H9 (cell line): ENCODE data around the gene GNAI1. TPM values are rescaled to one million over a fixed set of nuclear protein-coding genes. Genes with fewer than 3 reads are reported as not detected.

Experiments
- DNase-seq: peaks from one replicate; pipeline ENCODE4 v3.0.0-alpha.2; 2017
- H2AFZ ChIP-seq: one replicate; pipeline ENCODE4 v1.6.1; 2013; ENCODE audit warnings: mild to moderate bottlenecking, low read length, control low read depth, moderate library complexity
- H2AK5ac ChIP-seq: 2 replicates; pipeline ENCODE4 v1.6.1; 2013; ENCODE audit warnings: low read length, control low read depth, mixed read lengths; ENCODE audit not compliant: insufficient read length
- H2BK120ac ChIP-seq: one replicate; pipeline ENCODE4 v1.6.1; 2013; ENCODE audit warnings: low read depth, mild to moderate bottlenecking, low read length, control low read depth, inconsistent platforms; ENCODE audit not compliant: poor library complexity, severe bottlenecking
- H2BK12ac ChIP-seq: 2 replicates; pipeline ENCODE4 v1.6.1; 2013; ENCODE audit warnings: low read length, control low read depth, mixed read lengths, low read depth; ENCODE audit not compliant: insufficient read length
- H2BK15ac ChIP-seq: 2 replicates; pipeline ENCODE4 v1.6.1; 2013; ENCODE audit warnings: low read depth, low read length, control low read depth
- H2BK20ac ChIP-seq: one replicate; pipeline ENCODE4 v1.6.1; 2013; ENCODE audit warnings: low read depth, mild to moderate bottlenecking, low read length, control low read depth, inconsistent platforms; ENCODE audit not compliant: poor library complexity, severe bottlenecking
- H2BK5ac ChIP-seq: 2 replicates; pipeline ENCODE4 v1.6.1; 2013; ENCODE audit warnings: low read length, control low read depth, mixed read lengths; ENCODE audit not compliant: insufficient read length
- H3K14ac ChIP-seq: 2 replicates; pipeline ENCODE4 v1.6.1; 2013; ENCODE audit warnings: low read length, control low read depth; ENCODE audit not compliant: insufficient read depth
- H3K18ac ChIP-seq: 2 replicates; pipeline ENCODE4 v1.6.1; 2013; ENCODE audit warnings: low read depth, mild to moderate bottlenecking, mixed read lengths, low read length, control low read depth; ENCODE audit not compliant: insufficient read length
- H3K23ac ChIP-seq: 2 replicates; pipeline ENCODE4 v1.6.1; 2013; ENCODE audit warnings: low read length, control low read depth, mixed read lengths, low read depth; ENCODE audit not compliant: insufficient read length
- H3K23me2 ChIP-seq: 2 replicates; pipeline ENCODE4 v1.6.1; 2013; ENCODE audit warnings: low read depth, mild to moderate bottlenecking, mixed read lengths, low read length, control low read depth; ENCODE audit not compliant: insufficient read length, poor library complexity, severe bottlenecking
- H3K27ac ChIP-seq: 2 replicates; pipeline ENCODE4 v1.5.1; 2013; ENCODE audit warnings: low read length, control low read depth, mixed read lengths, low read depth; ENCODE audit not compliant: insufficient read length
- H3K27me3 ChIP-seq: 2 replicates; pipeline ENCODE4 v1.6.1; 2013; ENCODE audit warnings: low read length, control low read depth, inconsistent platforms; ENCODE audit not compliant: insufficient read depth
- H3K4ac ChIP-seq: 2 replicates; pipeline ENCODE4 v1.6.1; 2013; ENCODE audit warnings: low read depth, mild to moderate bottlenecking, control low read depth, inconsistent platforms, low read length, moderate library complexity
- H3K4me1 ChIP-seq: 2 replicates; pipeline ENCODE4 v1.6.1; 2013; ENCODE audit warnings: low read length, control low read depth, inconsistent platforms; ENCODE audit not compliant: insufficient read depth
- H3K4me2 ChIP-seq: 2 replicates; pipeline ENCODE4 v1.6.1; 2013; ENCODE audit warnings: low read length, control low read depth, mixed read lengths; ENCODE audit not compliant: insufficient read length, insufficient read depth
- H3K56ac ChIP-seq: 2 replicates; pipeline ENCODE4 v1.6.1; 2013; ENCODE audit warnings: low read depth, mild to moderate bottlenecking, mixed read lengths, low read length, control low read depth; ENCODE audit not compliant: insufficient read length
- H3K79me1 ChIP-seq: 2 replicates; pipeline ENCODE4 v1.6.1; 2013; ENCODE audit warnings: low read depth, mild to moderate bottlenecking, moderate library complexity, low read length, control low read depth, inconsistent platforms; ENCODE audit not compliant: insufficient read depth, poor library complexity, severe bottlenecking
- H3K79me2 ChIP-seq: 2 replicates; pipeline ENCODE4 v1.6.1; 2013; ENCODE audit warnings: low read length, control low read depth, inconsistent platforms; ENCODE audit not compliant: insufficient read depth
- H3K9ac ChIP-seq: 2 replicates; pipeline ENCODE4 v1.6.1; 2013; ENCODE audit warnings: low read length, control low read depth, mixed read lengths; ENCODE audit not compliant: insufficient read length; ENCODE audit errors: extremely low read depth
- H3K9me3 ChIP-seq: one replicate; pipeline ENCODE4 v1.6.1; 2013; ENCODE audit warnings: low read depth, low read length, inconsistent platforms; ENCODE audit not compliant: control insufficient read depth
- H3T11ph ChIP-seq: one replicate; pipeline ENCODE4 v1.6.1; 2013; ENCODE audit warnings: mild to moderate bottlenecking, low read length, control low read depth, inconsistent platforms
- H4K20me1 ChIP-seq: one replicate; pipeline ENCODE4 v1.6.1; 2013; ENCODE audit not compliant: control insufficient read depth, insufficient read length, insufficient read depth
- H4K5ac ChIP-seq: 2 replicates; pipeline ENCODE4 v1.6.1; 2013; ENCODE audit warnings: low read depth, mild to moderate bottlenecking, mixed read lengths, low read length, control low read depth; ENCODE audit not compliant: insufficient read length
- H4K8ac ChIP-seq: replicated peaks from 2 replicates; pipeline ENCODE4 v1.6.1; 2013; ENCODE audit warnings: low read length, control low read depth, mixed read lengths, low read depth; ENCODE audit not compliant: insufficient read length
- H4K91ac ChIP-seq: 2 replicates; pipeline ENCODE4 v1.6.1; 2013; ENCODE audit warnings: low read depth, mild to moderate bottlenecking, moderate library complexity, mixed read lengths, low read length, control low read depth; ENCODE audit not compliant: insufficient read length
- H3K27ac Mint-ChIP-seq, 3 experiments: 2 replicates in 2 of 3; 3 replicates in 1 of 3; pipeline ENCODE4 v1.8.0; 2020 to 2021; ENCODE audit warnings: mixed read lengths in 3 of 3, mild to moderate bottlenecking in 1 of 3, moderate library complexity in 1 of 3
- H3K27me3 Mint-ChIP-seq: 2 replicates; pipeline ENCODE4 v1.8.0; 2021; ENCODE audit warnings: low read depth, mild to moderate bottlenecking, moderate library complexity, mixed read lengths
- H3K36me3 Mint-ChIP-seq, 3 experiments: 2 replicates in 2 of 3; 3 replicates in 1 of 3; pipeline ENCODE4 v1.8.0; 2020 to 2021; ENCODE audit warnings: low read depth in 3 of 3, mixed read lengths in 3 of 3; ENCODE audit not compliant: insufficient read depth in 1 of 3
- H3K4me1 Mint-ChIP-seq, 2 experiments: 2 replicates each; pipeline ENCODE4 v1.8.0; 2020; ENCODE audit warnings: mixed read lengths in 2 of 2
- H3K4me3 Mint-ChIP-seq, 2 experiments: 2 replicates in 1 of 2; 3 replicates in 1 of 2; pipeline ENCODE4 v1.8.0; 2020 to 2021; ENCODE audit warnings: mild to moderate bottlenecking in 2 of 2, mixed read lengths in 2 of 2, moderate library complexity in 1 of 2
- H3K9me3 Mint-ChIP-seq, 2 experiments: 2 replicates in 1 of 2; 3 replicates in 1 of 2; pipeline ENCODE4 v1.8.0; 2020; ENCODE audit warnings: mild to moderate bottlenecking in 2 of 2, mixed read lengths in 2 of 2, moderate library complexity in 1 of 2
- WGBS: extraction: QIAGEN DNeasy Blood & Tissue Kit; methylation state at CpG from one replicate; pipeline ENCODE4 v1.1.7; 2013; ENCODE audit warnings: missing lambda C conversion rate, low lambda C conversion rate, mixed read lengths; ENCODE audit not compliant: insufficient read length; ENCODE audit errors: extremely low coverage; 5-methylcytosine and 5-hydroxymethylcytosine counted together
- total RNA-seq: library from RNA; stranded (reverse); gene quantifications from 2 replicates; pipeline ENCODE4 v1.2.1, GENCODE V29; 2021
- TF ChIP-seq, protein P1 (sequence below): fragments of 200-600 bp; sonication (generic); conservative IDR thresholded peaks from 3 replicates; pipeline ENCODE4 v1.8.0; 2021; ENCODE audit warnings: antibody characterized with exemption, mild to moderate bottlenecking

The GNAI1 gene
- total RNA-seq, 1 experiment from 2014 or later = 14.1 TPM

DNA sequence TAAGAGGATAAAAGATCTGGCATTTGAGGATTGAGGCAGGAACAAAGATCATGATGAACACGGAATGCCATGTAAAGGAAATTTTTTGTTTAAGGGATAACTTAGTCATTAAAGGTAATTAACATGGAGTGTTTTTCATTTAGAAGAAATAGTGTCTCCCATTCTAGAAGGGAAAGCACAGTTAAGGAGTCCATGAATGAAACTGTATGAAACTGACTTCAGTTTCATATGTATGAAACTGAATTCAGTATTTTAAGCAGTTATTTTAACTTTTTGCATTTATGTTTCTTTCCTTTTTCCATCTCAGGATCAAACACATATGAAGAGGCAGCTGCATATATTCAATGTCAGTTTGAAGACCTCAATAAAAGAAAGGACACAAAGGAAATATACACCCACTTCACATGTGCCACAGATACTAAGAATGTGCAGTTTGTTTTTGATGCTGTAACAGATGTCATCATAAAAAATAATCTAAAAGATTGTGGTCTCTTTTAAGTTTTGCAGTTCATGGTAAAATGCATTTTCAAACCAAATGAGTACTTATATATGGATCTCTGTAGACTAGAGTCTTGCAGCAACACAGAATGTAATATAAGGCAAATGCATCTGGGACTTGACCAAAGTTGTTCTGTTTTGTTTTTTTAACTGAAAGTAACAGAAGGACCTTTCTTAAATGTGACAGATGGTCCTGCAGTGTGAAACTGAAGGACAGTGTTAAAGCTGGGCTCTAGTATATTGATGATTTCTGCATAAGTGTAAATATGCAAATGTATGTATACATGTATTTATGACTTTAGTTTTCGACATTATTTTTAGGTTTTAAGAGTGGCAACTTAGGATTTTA lies 82.6 kb downstream of the GNAI1 start:
- no peaks in the 10 kb centered on the region for H3K27me3 Mint-ChIP-seq
- no peak overlapping the region for H2AFZ ChIP-seq
- no peak overlapping the region for H2AK5ac ChIP-seq
- H3K23ac ChIP-seq = no peak overlapping the region
- no peak overlapping the region for H4K8ac ChIP-seq
- H3K9ac ChIP-seq = no peak overlapping the region
- no peak overlapping the region for H2BK15ac ChIP-seq
- no peak overlapping the region for H3K27ac Mint-ChIP-seq
- DNase-seq = no peak
- no peaks in the 10 kb centered on the region for H3K4me1 ChIP-seq
- no peak overlapping the region for H3K4me3 Mint-ChIP-seq
- no peak overlapping the region for H2BK20ac ChIP-seq
- no peaks in the 10 kb centered on the region for H4K20me1 ChIP-seq
- no peaks in the 10 kb centered on the region for H3K79me1 ChIP-seq
- no peak overlapping the region for H3K56ac ChIP-seq
- no peak overlapping the region for H3K18ac ChIP-seq
- whole genome bisulfite sequencing = no CpG with 5 or more reads among the region's 2 CpGs
- TF ChIP-seq, protein P1, sequence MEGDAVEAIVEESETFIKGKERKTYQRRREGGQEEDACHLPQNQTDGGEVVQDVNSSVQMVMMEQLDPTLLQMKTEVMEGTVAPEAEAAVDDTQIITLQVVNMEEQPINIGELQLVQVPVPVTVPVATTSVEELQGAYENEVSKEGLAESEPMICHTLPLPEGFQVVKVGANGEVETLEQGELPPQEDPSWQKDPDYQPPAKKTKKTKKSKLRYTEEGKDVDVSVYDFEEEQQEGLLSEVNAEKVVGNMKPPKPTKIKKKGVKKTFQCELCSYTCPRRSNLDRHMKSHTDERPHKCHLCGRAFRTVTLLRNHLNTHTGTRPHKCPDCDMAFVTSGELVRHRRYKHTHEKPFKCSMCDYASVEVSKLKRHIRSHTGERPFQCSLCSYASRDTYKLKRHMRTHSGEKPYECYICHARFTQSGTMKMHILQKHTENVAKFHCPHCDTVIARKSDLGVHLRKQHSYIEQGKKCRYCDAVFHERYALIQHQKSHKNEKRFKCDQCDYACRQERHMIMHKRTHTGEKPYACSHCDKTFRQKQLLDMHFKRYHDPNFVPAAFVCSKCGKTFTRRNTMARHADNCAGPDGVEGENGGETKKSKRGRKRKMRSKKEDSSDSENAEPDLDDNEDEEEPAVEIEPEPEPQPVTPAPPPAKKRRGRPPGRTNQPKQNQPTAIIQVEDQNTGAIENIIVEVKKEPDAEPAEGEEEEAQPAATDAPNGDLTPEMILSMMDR = no peak
- no peak overlapping the region for H2BK5ac ChIP-seq
- no peak overlapping the region for H2BK120ac ChIP-seq
- H4K5ac ChIP-seq = no peak overlapping the region
- no peaks in the 10 kb centered on the region for H3K23me2 ChIP-seq
- no peaks in the 10 kb centered on the region for H3K9me3 ChIP-seq
- no peak overlapping the region for H3T11ph ChIP-seq
- 0 out of 4 replicates have a peak, but pooled peaks cover 0 to 6% of the 10 kb centered on the region in 2 experiments for H3K4me1 Mint-ChIP-seq
- H3K14ac ChIP-seq = no peak overlapping the region
- H2BK12ac ChIP-seq = no peak overlapping the region
- H3K27me3 ChIP-seq = no peaks in the 10 kb centered on the region
- no peak overlapping the region for H4K91ac ChIP-seq
- H3K4ac ChIP-seq = no peak overlapping the region
- no peaks in the 10 kb centered on the region for H3K79me2 ChIP-seq
- H3K36me3 Mint-ChIP-seq = peaks cover 2 to 17% (median 12%) of the 10 kb centered on the region in 3 experiments; a peak in 5 of 7 replicates
- no peaks in the 10 kb centered on the region for H3K9me3 Mint-ChIP-seq
- no peak overlapping the region for H3K4me2 ChIP-seq
- no peak overlapping the region for H3K27ac ChIP-seq
